SK-MEL-5 (cell line): ENCODE results near the gene ZC3H8. TPM values are rescaled to one million over a fixed set of nuclear protein-coding genes. Genes with fewer than 3 reads are reported as not detected.

Experiments
- total RNA-seq: library from RNA; depleted of rRNA; stranded (reverse); fragments of >200 nt; shearing (Covaris generic); gene quantifications from 2 replicates; pipeline ENCODE4 v1.2.3, GENCODE V29; 2014; rRNA removed

ZC3H8 gene
- total RNA-seq, 1 experiment from 2014 or later: 19.7 TPM

Other genes with a start within 250 kb of the ZC3H8 start
- gene TMEM87B, start 199.8 kb downstream of the ZC3H8 start, total RNA-seq: 27.4 and 29.8 TPM in 2 replicates
- not detected in 2 replicates for gene FBLN7, start 116.7 kb downstream of the ZC3H8 start, total RNA-seq
- gene ZC3H6, start 20.6 kb upstream of the ZC3H8 start, total RNA-seq: 1.8 and 2.0 TPM in 2 replicates
- 1.2 and 2.0 TPM in 2 replicates for gene RGPD8, start 178.6 kb upstream of the ZC3H8 start, total RNA-seq
- 66.6 and 72.3 TPM in 2 replicates for gene TTL, start 227.1 kb upstream of the ZC3H8 start, total RNA-seq